HepG2 (cell line): ENCODE results near the gene B3GNT7. TPM values are rescaled to one million over a fixed set of nuclear protein-coding genes. Genes with fewer than 3 reads are reported as not detected.

ENCODE experiments used
- FOXA3 ChIP-seq: IDR thresholded peaks from 2 replicates; pipeline ENCODE4 v1.6.1; 2016; ENCODE audit warnings: missing genetic modification reagents, missing compliant biosample characterization
- MED8 ChIP-seq: sonication (generic); formaldehyde crosslinking; IDR thresholded peaks from 2 replicates; pipeline ENCODE4 v1.8.1; 2023; ENCODE audit warnings: mild to moderate bottlenecking, missing genetic modification reagents; ENCODE audit not compliant: insufficient replicate concordance
- POLR2AphosphoS5 ChIP-seq: IDR thresholded peaks from 2 replicates; pipeline ENCODE4 v1.6.1; 2012; ENCODE audit warnings: low read depth, low read length
- ZNF318 ChIP-seq: sonication (generic); formaldehyde crosslinking; IDR thresholded peaks from 2 replicates; pipeline ENCODE4 v1.4.0; 2020; ENCODE audit warnings: mild to moderate bottlenecking, missing genetic modification reagents
- polyA plus RNA-seq, 8 experiments: library from polyadenylated mRNA; depleted of rRNA in 3 of 8; stranded (reverse) in 7 of 8; unstranded in 1 of 8; fragments of >200 nt; fragmentation: Illumina TruSeq in 4 of 8; extraction: Trizol in 4 of 8; gene quantifications; 2 replicates each; pipeline versions ENCODE4 v1.2.1 to v1.2.3, GENCODE V29; 2011 to 2016; ENCODE audit warnings: low read depth in 4 of 8, missing spikeins in 1 of 8, mixed read lengths in 1 of 8; ENCODE audit not compliant: insufficient read depth in 1 of 8
- total RNA-seq, 5 experiments: library from RNA; depleted of rRNA; stranded (reverse); fragments of >200 nt; fragmentation: Illumina TruSeq; extraction: Trizol; gene quantifications; 2 replicates each; pipeline ENCODE4 v1.2.3, GENCODE V29; 2016; ENCODE audit warnings: low read depth in 1 of 5

B3GNT7 gene
- total and polyA plus RNA-seq, 2 of the 13 experiments (the other 11 are each of a cell fraction or from before 2014, with no cell fraction given) = 0.04 to 0.24 TPM

GRCh38 chr2:231361701-231362554 is 33.6 kb upstream of the B3GNT7 start (continued):
- TF ChIP-seq ZNF318 (CRISPR knock-in tag) (no peak), MED8 (CRISPR knock-in tag) (no peak), FOXA3 (no peak), POLR2AphosphoS5 (no peak)
